Duodenal mucosa (tissue), 2 donors: ENCODE results near the gene ZBTB3.

ENCODE experiments used
- H3K27ac ChIP-seq: one replicate; pipeline ENCODE4 v1.7.0; 2013; ENCODE audit warnings: low read depth, low read length
- H3K27me3 ChIP-seq, 2 donors: one replicate each; pipeline ENCODE4 v1.7.0; 2013; ENCODE audit warnings: low read length in 2 of 2, control low read depth in 1 of 2; ENCODE audit not compliant: insufficient read depth in 2 of 2, control insufficient read depth in 1 of 2
- H3K36me3 ChIP-seq, 2 donors: one replicate each; pipeline ENCODE4 v1.7.0; 2013; ENCODE audit warnings: low read length in 2 of 2, control low read depth in 1 of 2; ENCODE audit not compliant: insufficient read depth in 2 of 2, control insufficient read depth in 1 of 2
- H3K4me1 ChIP-seq, 2 donors: one replicate each; pipeline ENCODE4 v1.7.0; 2013; ENCODE audit warnings: low read length in 2 of 2, control low read depth in 1 of 2; ENCODE audit not compliant: insufficient read depth in 2 of 2, control insufficient read depth in 1 of 2
- H3K4me3 ChIP-seq, 2 donors: one replicate each; pipeline ENCODE4 v1.7.0; 2013; ENCODE audit warnings: low read length in 2 of 2, low read depth in 1 of 2
- H3K9ac ChIP-seq, 2 donors: one replicate each; pipeline ENCODE4 v1.7.0; 2013; ENCODE audit warnings: low read length in 2 of 2, low read depth in 1 of 2
- H3K9me3 ChIP-seq, 2 donors: one replicate each; pipeline ENCODE4 v1.7.0; 2013; ENCODE audit warnings: low read length in 2 of 2, control low read depth in 1 of 2; ENCODE audit not compliant: control insufficient read depth in 1 of 2

Gene ZBTB3

DNA sequence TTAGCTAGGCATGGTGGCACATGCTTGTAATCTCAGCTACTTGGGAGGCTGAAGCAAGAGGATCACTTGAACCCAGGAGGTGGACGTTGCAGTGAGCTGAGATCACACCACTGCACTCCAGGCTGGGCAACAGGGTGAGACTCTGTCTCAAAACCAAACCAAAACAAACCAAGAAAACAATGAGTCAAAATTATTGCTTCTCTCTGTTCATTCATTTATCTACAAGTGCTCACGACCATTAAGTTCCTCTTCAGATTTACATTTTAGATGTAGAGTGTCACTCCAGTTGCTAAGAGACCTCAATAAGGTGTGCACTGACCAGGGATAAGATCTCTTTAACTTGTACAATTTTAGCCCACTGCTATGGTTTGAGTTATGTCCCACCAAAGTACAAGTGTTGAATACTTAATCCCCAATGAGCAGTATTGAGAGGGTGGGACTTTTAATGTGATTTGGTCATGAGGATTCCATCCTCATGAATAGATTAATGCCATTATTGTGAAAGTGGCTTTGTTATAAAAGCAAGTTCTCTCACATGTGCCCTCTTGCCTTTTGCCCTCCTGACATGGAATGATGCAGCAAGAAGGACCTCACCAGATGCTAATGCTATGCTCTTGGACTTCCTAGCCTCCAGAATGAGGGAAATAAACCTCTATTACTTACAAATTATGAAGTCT, 34.5 kb downstream of the ZBTB3 start:
- H3K4me3 ChIP-seq: no peak overlapping the region
- no peak overlapping the region for H3K27ac ChIP-seq
- H3K4me1 ChIP-seq: peaks cover 16 to 21% of the 10 kb centered on the region in 2 donors
- H3K9ac ChIP-seq: no peak overlapping the region
- H3K27me3 ChIP-seq: no peaks in the 10 kb centered on the region
- H3K9me3 ChIP-seq: no peaks in the 10 kb centered on the region
- H3K36me3 ChIP-seq: peaks cover 67 to 95% of the 10 kb centered on the region in 2 donors

DNA sequence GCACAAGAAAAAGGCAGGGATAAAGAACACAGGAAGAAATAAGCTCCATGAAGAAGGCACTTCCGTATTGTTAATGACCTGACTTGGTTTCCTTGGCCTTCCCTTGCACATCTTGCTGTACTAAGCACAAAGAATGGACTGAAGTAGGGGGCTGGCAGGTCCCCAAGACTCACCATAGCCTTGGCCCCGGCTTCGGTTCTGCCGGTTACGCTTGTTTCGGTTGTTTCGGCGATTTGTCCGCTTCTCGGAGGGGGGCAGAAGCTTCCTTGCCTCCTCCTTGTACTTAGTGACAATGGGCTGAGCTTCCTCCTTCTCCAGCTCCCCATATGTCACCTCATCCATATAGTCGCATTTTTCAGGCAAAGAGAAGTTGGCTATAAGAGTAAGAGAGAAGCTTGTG, 37.1 kb downstream of the ZBTB3 start:
- Histone ChIP-seq H3K4me3 (no peak overlapping the region), H3K27ac (no peak overlapping the region), H3K4me1 (peaks cover 25 to 37% of the 10 kb centered on the region in 2 donors), H3K27me3 (no peaks in the 10 kb centered on the region), H3K9me3 (no peaks in the 10 kb centered on the region), H3K9ac (no peak overlapping the region), H3K36me3 (peaks cover 67 to 82% of the 10 kb centered on the region in 2 donors)

DNA sequence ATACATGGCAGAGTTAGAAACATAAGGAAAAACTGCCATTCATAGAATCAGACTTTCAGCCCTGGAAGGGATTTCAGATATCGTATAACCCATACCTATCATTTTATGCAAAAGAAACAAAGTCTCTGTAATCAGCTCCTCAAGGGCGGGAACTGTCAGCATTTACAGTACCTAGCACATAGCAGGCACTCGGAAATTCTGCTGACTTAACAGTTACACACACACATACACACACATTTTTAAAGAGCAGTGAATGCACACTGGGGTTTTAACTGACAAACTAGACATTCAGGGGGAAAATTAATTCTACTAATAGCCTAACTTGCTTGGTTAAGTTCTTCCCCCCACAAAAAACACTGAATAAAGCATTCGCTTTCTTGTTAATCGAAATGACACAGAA, 37.8 kb downstream of the ZBTB3 start:
- Histone ChIP-seq H3K36me3 (peaks cover 65 to 81% of the 10 kb centered on the region in 2 donors), H3K9ac (no peak overlapping the region), H3K9me3 (no peaks in the 10 kb centered on the region), H3K27ac (no peak overlapping the region), H3K27me3 (no peaks in the 10 kb centered on the region), H3K4me3 (no peak overlapping the region), H3K4me1 (peaks cover 25 to 37% of the 10 kb centered on the region in 2 donors)

DNA sequence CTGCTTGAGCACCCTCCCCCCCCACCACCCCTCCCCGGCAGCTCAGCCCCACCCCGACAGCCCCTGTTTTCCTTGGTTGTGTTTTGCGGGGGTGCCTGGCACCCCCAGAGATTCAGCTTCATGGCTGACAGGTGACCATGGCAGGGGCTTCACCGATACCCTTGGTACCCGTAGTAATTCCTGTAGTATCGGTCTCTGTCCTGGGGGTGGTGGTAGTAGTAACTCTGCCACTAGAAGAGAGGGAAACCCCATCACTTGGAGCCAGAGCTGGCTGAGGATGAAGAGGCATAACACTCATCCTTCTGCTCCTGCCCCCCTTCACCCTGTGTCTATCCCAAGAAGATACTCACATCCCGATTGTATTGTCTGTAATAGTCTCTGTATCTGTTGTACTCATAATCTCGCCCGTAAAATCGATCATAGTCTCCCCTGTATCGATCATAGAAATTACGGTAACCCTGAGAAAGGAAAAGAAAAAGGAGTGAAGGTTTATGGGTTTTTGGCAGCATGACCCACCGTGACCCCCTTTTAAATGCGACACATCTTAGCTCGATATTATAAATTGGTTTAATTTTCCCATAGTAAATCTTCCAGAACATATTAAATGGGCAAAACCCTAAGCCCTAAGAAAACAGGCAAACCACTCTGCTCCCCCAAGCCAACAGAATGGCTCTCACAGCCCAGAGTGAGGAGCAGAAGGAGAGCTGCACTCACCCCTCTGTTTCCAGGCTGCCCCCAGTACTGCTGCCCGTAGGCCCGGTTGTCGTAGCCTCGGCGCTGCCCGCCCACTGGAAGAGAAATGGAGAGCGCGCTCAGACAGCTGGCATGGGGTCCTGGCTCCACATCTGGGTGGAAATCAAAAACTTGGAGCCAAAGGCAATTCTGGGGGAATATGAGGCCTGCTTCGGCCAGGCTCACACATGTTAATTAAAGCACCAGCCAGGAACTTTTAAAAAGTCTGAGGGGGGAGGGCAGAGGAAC, 38.5 kb downstream of the ZBTB3 start:
- Histone ChIP-seq H3K27ac (no peak overlapping the region), H3K36me3 (peaks cover 64 to 78% of the 10 kb centered on the region in 2 donors), H3K4me1 (peaks cover 27 to 40% of the 10 kb centered on the region in 2 donors), H3K9me3 (no peaks in the 10 kb centered on the region), H3K4me3 (no peak overlapping the region), H3K9ac (no peak overlapping the region), H3K27me3 (no peaks in the 10 kb centered on the region)

DNA sequence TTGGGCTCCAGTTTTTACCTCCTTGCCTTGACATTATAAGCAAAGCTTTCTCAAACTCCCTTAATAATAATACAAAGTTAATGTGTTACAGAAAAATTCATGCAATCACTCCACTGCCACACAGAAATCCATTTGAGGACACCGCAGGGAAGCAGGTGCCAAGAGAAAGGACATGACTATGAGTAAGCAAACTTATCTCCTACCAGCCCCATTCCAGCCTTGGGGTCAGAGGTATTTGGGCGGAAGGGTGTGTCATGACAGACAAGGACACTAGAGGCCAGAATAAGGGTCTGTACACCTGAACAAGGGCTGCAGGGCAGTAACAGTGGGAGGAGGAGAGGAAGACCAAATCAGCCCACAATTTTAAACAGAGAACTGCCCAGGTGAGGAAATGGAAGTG, 40.6 kb downstream of the ZBTB3 start:
- H3K36me3 ChIP-seq: peaks cover 52 to 62% of the 10 kb centered on the region in 2 donors
- peaks cover 41 to 54% of the 10 kb centered on the region in 2 donors for H3K4me1 ChIP-seq
- H3K9me3 ChIP-seq: no peaks in the 10 kb centered on the region
- no peaks in the 10 kb centered on the region for H3K27me3 ChIP-seq
- peak overlapping the region; percentile 20 to 26 for H3K9ac ChIP-seq
- H3K4me3 ChIP-seq: peak overlapping the region in 1 of 2 donors; percentile 20
- H3K27ac ChIP-seq: peak overlapping the region; percentile 58

DNA sequence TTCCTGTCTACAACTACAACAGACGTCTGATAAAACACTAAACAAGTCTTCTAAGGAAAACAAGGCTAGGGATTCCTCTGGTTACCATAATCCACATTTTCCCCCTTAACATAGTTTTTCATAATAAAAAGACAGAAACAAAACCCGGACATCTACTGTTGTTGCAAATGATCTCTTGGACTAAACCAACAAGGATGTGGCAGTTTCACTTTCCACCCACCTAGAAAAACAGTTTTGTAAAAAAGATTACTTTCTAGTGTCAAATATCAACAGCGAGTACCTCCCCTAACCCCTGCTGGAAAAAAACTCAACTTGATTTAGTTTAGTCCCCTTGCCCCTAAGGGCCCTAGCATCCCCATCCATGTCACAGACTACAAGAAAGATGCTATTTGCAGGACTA, 41.1 kb downstream of the ZBTB3 start:
- Histone ChIP-seq H3K27me3 (no peaks in the 10 kb centered on the region), H3K9ac (peak overlapping the region in 1 of 2 donors; percentile 20), H3K4me3 (peak overlapping the region in 1 of 2 donors; percentile 20), H3K27ac (no peak overlapping the region), H3K4me1 (peaks cover 42 to 59% of the 10 kb centered on the region in 2 donors), H3K36me3 (peaks cover 50 to 57% of the 10 kb centered on the region in 2 donors), H3K9me3 (no peaks in the 10 kb centered on the region)

DNA sequence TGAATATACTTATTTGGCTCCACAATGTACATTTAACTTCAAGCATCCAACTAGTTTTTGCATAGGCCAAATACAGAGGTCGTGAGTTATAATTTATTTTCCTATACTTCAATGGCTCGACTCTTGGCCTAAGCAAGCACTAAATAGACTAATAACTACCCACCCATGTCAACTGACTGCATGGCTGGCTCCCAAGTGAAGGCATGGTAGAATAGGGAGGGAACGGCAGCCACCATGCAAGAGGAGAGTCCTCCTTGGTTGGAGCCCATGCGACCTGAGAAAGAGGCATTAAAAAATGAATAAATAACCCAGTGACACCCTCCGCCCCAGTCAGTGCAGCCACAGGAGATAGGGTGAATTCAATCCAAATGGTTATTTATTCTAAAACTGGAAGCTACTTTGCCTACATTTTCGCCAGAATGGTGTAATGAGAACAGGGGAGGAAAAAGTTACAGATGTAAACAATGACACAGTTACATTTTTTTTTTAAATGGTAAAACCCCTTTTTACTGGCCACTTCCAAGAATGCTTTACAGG, 41.6 kb downstream of the ZBTB3 start:
- Histone ChIP-seq H3K4me3 (no peak overlapping the region), H3K36me3 (peaks cover 49 to 52% of the 10 kb centered on the region in 2 donors), H3K4me1 (peaks cover 42 to 59% of the 10 kb centered on the region in 2 donors), H3K27ac (no peak overlapping the region), H3K9ac (peak overlapping the region in 1 of 2 donors; percentile 20), H3K27me3 (no peaks in the 10 kb centered on the region), H3K9me3 (no peaks in the 10 kb centered on the region)

DNA sequence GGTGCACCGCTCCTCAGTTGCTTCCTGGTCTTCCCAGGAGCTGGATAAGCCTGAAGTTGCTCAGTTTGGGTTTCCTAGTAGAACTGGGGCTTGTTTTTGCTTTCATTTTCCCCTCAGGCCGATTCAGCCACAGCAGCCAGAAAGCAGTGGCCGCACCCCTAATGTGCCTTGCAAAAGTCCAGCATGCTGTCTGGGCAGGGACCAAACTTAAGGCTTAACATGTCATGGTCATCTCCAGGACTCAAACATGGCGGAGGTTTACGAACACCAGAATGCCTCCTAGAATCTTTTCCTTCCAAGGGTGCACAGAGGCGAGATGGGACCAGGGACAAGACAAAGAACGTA, 44.0 kb downstream of the ZBTB3 start:
- peak overlapping the region; percentile 94 for H3K27ac ChIP-seq
- H3K36me3 ChIP-seq: peaks cover 26 to 29% of the 10 kb centered on the region in 2 donors
- H3K4me1 ChIP-seq: peaks cover 54 to 64% of the 10 kb centered on the region in 2 donors
- H3K4me3 ChIP-seq: peak overlapping the region; percentile 79 to 89
- no peaks in the 10 kb centered on the region for H3K27me3 ChIP-seq
- no peaks in the 10 kb centered on the region for H3K9me3 ChIP-seq
- peak overlapping the region; percentile 78 to 90 for H3K9ac ChIP-seq

DNA sequence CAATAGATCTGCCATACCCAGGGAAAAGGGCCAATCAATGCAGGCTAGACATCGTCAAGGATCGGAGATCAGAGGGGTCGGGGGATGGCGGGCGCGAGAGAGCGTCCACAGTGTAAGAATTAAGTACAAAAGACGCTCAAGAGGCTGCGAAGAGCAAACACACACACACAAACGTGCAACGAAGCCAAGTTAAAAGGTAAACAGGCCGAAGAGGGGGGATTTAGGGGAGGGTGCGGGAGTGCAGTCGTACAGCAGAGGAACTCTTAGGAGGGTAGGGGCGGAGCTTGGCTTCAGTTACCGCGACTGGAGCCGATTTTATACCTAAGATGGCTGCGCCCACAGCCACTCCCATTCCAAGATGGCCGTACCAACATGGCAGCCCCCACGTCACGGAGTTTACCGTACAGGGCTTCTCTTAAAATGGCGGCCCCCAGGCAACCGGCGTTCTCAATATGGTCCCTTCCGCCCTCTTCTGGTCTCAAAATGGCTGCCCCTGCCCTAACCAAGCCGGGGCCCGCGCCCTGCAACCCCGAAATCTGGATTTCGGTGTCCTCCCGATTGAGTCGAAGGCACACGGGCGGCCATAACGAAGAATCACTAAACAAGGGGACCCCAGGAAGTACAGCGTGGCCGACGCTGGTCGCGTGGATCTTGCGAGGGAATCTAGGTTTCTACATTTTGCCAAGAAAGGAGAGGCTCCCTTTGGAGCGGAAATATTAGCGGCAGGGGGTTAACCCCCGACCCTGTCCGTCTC, 44.5 kb downstream of the ZBTB3 start:
- Histone ChIP-seq H3K9ac (peak overlapping the region; percentile 78 to 90), H3K4me1 (peaks cover 51 to 64% of the 10 kb centered on the region in 2 donors), H3K27me3 (no peaks in the 10 kb centered on the region)

More for the DNA sequence above, 44.5 kb downstream of the ZBTB3 start:
- Histone ChIP-seq H3K9me3 (no peaks in the 10 kb centered on the region), H3K4me3 (peak overlapping the region; percentile 79 to 89), H3K27ac (peak overlapping the region; percentile 94), H3K36me3 (peaks cover 21 to 24% of the 10 kb centered on the region in 2 donors)
